SK-N-SH (cell line): ENCODE data around the gene PRKCH. TPM values are rescaled to one million over a fixed set of nuclear protein-coding genes. Genes with fewer than 3 reads are reported as not detected.

Source experiments
- CTCF ChIA-PET: fragments of 300-600, 350-600 bp; formaldehyde crosslinking; extraction: SDS; loops from one replicate; lab custom pipeline; 2021; lab: Yijun Ruan, JAX
- POLR2A ChIA-PET: fragments of 350-600 bp; sonication (Branson Sonifier 250); formaldehyde crosslinking; extraction: SDS; loops from one replicate; lab custom pipeline; 2020; ENCODE audit warnings: antibody characterized with exemption, inconsistent platforms; lab: Yijun Ruan, JAX
- DNase-seq: peaks from one replicate; pipeline ENCODE4 v3.0.0; 2012
- H2AFZ ChIP-seq: fragments of 200-600 bp; sonication (generic); 2 replicates; pipeline ENCODE4 v1.8.1; 2016; ENCODE audit warnings: antibody characterized with exemption, mild to moderate bottlenecking, low read depth
- H3F3A ChIP-seq: fragments of 200-600 bp; sonication (generic); replicated peaks from 2 replicates; pipeline ENCODE3; 2016; ENCODE audit warnings: antibody characterized with exemption, mild to moderate bottlenecking; ENCODE audit not compliant: insufficient read depth
- H3K27ac ChIP-seq, 2 experiments: fragments of 200-500 bp in 1 of 2; fragments of 200-600 bp in 1 of 2; sonication (Bioruptor generic) in 1 of 2; sonication (generic), shearing (Covaris generic) in 1 of 2; 2 replicates each; pipeline versions ENCODE4 v1.5.1 to v1.6.1; 2014 to 2016; ENCODE audit warnings: low read depth in 2 of 2, inconsistent platforms in 1 of 2, low read length in 1 of 2, mild to moderate bottlenecking in 1 of 2, mixed read lengths in 1 of 2
- H3K27me3 ChIP-seq: fragments of 200-600 bp; sonication (generic), shearing (Covaris generic); 2 replicates; pipeline ENCODE4 v1.6.1; 2016; ENCODE audit warnings: mixed run types; ENCODE audit not compliant: insufficient read depth
- H3K36me3 ChIP-seq, 2 experiments: fragments of 200-500 bp in 1 of 2; fragments of 200-600 bp in 1 of 2; sonication (Bioruptor generic) in 1 of 2; sonication (generic) in 1 of 2; replicated peaks in 1 of 2; 2 replicates each; pipeline versions ENCODE3 to v1.5.1; 2014 to 2016; ENCODE audit warnings: low read length in 1 of 2, mild to moderate bottlenecking in 1 of 2; ENCODE audit not compliant: insufficient read depth in 2 of 2, control insufficient read depth in 1 of 2
- H3K4me1 ChIP-seq, 2 experiments: fragments of 200-500 bp in 1 of 2; fragments of 200-600 bp in 1 of 2; sonication (Bioruptor generic) in 1 of 2; sonication (generic), shearing (Covaris generic) in 1 of 2; 2 replicates each; pipeline versions ENCODE4 v1.5.1 to v1.6.1; 2014 to 2016; ENCODE audit warnings: low read depth in 1 of 2, low read length in 1 of 2, mixed run types in 1 of 2; ENCODE audit not compliant: insufficient read depth in 2 of 2, control insufficient read depth in 1 of 2
- H3K4me2 ChIP-seq: fragments of 200-600 bp; sonication (generic), shearing (Covaris generic); 2 replicates; pipeline ENCODE4 v1.6.1; 2017; ENCODE audit warnings: mixed run types
- H3K4me3 ChIP-seq, 2 experiments: fragments of 200-500 bp in 1 of 2; fragments of 200-600 bp in 1 of 2; sonication (Bioruptor generic) in 1 of 2; sonication (generic), shearing (Covaris generic) in 1 of 2; 2 replicates each; pipeline versions ENCODE4 v1.5.1 to v1.8.1; 2014 to 2016; ENCODE audit warnings: low read depth in 2 of 2, inconsistent platforms in 1 of 2, low read length in 1 of 2, mild to moderate bottlenecking in 1 of 2, mixed read lengths in 1 of 2, moderate library complexity in 1 of 2
- H3K79me2 ChIP-seq: fragments of 200-600 bp; sonication (generic); 2 replicates; pipeline ENCODE4 v1.8.1; 2017; ENCODE audit warnings: mild to moderate bottlenecking; ENCODE audit not compliant: insufficient read depth
- H3K9ac ChIP-seq: fragments of 200-600 bp; sonication (generic); 2 replicates; pipeline ENCODE4 v1.6.1; 2017; ENCODE audit warnings: mixed run types
- H3K9me2 ChIP-seq: fragments of 200-600 bp; sonication (generic); 2 replicates; pipeline ENCODE4 v1.6.1; 2017; ENCODE audit warnings: mixed run types
- H3K9me3 ChIP-seq: fragments of 200-600 bp; sonication (generic); 2 replicates; pipeline ENCODE4 v1.6.1; 2017; ENCODE audit warnings: mixed run types, mild to moderate bottlenecking, moderate library complexity
- H4K20me1 ChIP-seq: fragments of 200-600 bp; sonication (generic); 2 replicates; pipeline ENCODE4 v1.6.1; 2017; ENCODE audit warnings: mild to moderate bottlenecking, mixed run types; ENCODE audit not compliant: insufficient read depth
- ELF1 ChIP-seq: IDR thresholded peaks from 2 replicates; pipeline ENCODE4 v1.4.0; 2012
- FOXM1 ChIP-seq: IDR thresholded peaks from 2 replicates; pipeline ENCODE4 v1.4.0; 2012; ENCODE audit warnings: low read depth, mild to moderate bottlenecking
- GABPA ChIP-seq: IDR thresholded peaks from 2 replicates; pipeline ENCODE4 v1.4.0; 2012; ENCODE audit warnings: low read depth, mild to moderate bottlenecking
- JUND ChIP-seq: IDR thresholded peaks from 2 replicates; pipeline ENCODE4 v1.4.0; 2012
- MEF2A ChIP-seq: IDR thresholded peaks from 2 replicates; pipeline ENCODE4 v1.4.0; 2012; ENCODE audit warnings: low read depth, borderline replicate concordance
- NFIC ChIP-seq: IDR thresholded peaks from 2 replicates; pipeline ENCODE4 v1.4.0; 2012; ENCODE audit warnings: borderline replicate concordance
- RCOR1 ChIP-seq: fragments of 150-350 bp; IDR thresholded peaks from 2 replicates; pipeline ENCODE4 v1.6.1; 2017; ENCODE audit warnings: antibody characterized with exemption, low read length
- RFX5 ChIP-seq: IDR thresholded peaks from 2 replicates; pipeline ENCODE4 v1.6.1; 2012; ENCODE audit warnings: mild to moderate bottlenecking, improper control_type of control experiment, low read length
- SIN3A ChIP-seq: IDR thresholded peaks from 2 replicates; pipeline ENCODE4 v1.6.1; 2012; ENCODE audit warnings: low read depth, mild to moderate bottlenecking, low read length, moderate library complexity, borderline replicate concordance
- SMC3 ChIP-seq: IDR thresholded peaks from 2 replicates; pipeline ENCODE4 v1.6.1; 2012; ENCODE audit warnings: low read depth, low read length, improper control_type of control experiment
- TAF1 ChIP-seq: IDR thresholded peaks from 2 replicates; pipeline ENCODE4 v1.6.1; 2012; ENCODE audit warnings: low read depth, mild to moderate bottlenecking, low read length, moderate library complexity, borderline replicate concordance
- TEAD4 ChIP-seq: IDR thresholded peaks from 2 replicates; pipeline ENCODE4 v1.4.0; 2012; ENCODE audit warnings: mild to moderate bottlenecking, borderline replicate concordance; ENCODE audit not compliant: insufficient read depth
- WGBS: methylation state at CpG from one replicate; pipeline ENCODE4 v1.1.6; 2017; ENCODE audit warnings: low lambda C conversion rate; 5-methylcytosine and 5-hydroxymethylcytosine counted together
- polyA plus RNA-seq, 3 experiments: library from polyadenylated mRNA; depleted of rRNA; stranded (reverse); fragments of >200 nt; gene quantifications; 2 replicates each; pipeline ENCODE4 v1.2.3, GENCODE V29; 2012
- TF ChIP-seq, protein P1 (sequence below): fragments of 150-350 bp; IDR thresholded peaks from 2 replicates; pipeline ENCODE4 v1.6.1; 2017; ENCODE audit warnings: antibody characterized with exemption, low read length, low read depth, borderline replicate concordance
- TF ChIP-seq, protein P2 (sequence below): fragments of 150-350 bp; IDR thresholded peaks from 2 replicates; pipeline ENCODE4 v1.6.1; 2016; ENCODE audit warnings: mild to moderate bottlenecking, low read depth, low read length
- TF ChIP-seq, protein P3 (sequence below): IDR thresholded peaks from 2 replicates; pipeline ENCODE4; 2012
- TF ChIP-seq, protein P4 (sequence below): IDR thresholded peaks from 2 replicates; pipeline ENCODE4 v1.4.0; 2012; ENCODE audit warnings: low read depth, borderline replicate concordance

Gene PRKCH
- polyA plus RNA-seq, 1 of the 3 experiments (the other 2 are of a cell fraction), result 4.2 TPM

DNA sequence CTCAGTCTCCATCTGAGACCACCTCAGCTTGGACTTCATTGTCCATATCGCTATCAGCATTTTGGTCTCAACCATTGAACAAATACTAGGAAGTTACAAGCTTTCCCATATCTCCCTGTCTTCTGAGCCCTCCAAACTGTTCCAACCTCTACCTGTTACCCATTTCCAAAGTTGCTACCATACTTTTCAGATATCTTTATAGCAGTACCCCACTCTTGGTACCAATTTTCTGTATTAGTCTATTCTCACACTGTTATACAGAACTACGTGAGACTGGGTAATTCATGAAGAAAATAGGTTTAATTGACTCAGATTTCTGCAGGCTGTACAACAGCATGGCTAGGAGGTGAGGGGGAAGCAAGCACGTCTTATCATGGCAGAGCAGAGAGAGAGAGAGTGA lies 53.8 kb downstream of the PRKCH start:
- Histone ChIP-seq H3F3A (no peaks in the 10 kb centered on the region), H3K9me2 (no peaks in the 10 kb centered on the region), H3K36me3 (no peaks in the 10 kb centered on the region), H2AFZ (no peak overlapping the region), H3K27ac (no peak overlapping the region), H3K4me1 (no peaks in the 10 kb centered on the region), H3K27me3 (no peaks in the 10 kb centered on the region), H4K20me1 (no peaks in the 10 kb centered on the region), H3K79me2 (no peaks in the 10 kb centered on the region), H3K4me3 (no peak overlapping the region), H3K9ac (no peak overlapping the region), H3K4me2 (no peak overlapping the region), H3K9me3 (0 out of 2 replicates have a peak, but pooled peaks cover 6% of the 10 kb centered on the region)
- CTCF ChIA-PET, result interaction anchor here (0.9 kb wide), 1 partner anchor 58 kb away, joined by 3 read pairs; no protein-coding TSS in a partner anchor
- no peak for DNase-seq
- WGBS, result 27% methylated on average over 3 of the region's 3 CpGs
- POLR2A ChIA-PET, result no interaction called here
- TF ChIP-seq SIN3A, result no peak
- TF ChIP-seq TAF1, result no peak
- TF ChIP-seq RCOR1, result no peak
- TF ChIP-seq GABPA, result no peak
- no peak for TF ChIP-seq NFIC
- TF ChIP-seq, protein P1, sequence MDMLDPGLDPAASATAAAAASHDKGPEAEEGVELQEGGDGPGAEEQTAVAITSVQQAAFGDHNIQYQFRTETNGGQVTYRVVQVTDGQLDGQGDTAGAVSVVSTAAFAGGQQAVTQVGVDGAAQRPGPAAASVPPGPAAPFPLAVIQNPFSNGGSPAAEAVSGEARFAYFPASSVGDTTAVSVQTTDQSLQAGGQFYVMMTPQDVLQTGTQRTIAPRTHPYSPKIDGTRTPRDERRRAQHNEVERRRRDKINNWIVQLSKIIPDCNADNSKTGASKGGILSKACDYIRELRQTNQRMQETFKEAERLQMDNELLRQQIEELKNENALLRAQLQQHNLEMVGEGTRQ, result no peak
- TF ChIP-seq RFX5, result no peak
- TF ChIP-seq, all 33 proteins: peak for 0

DNA sequence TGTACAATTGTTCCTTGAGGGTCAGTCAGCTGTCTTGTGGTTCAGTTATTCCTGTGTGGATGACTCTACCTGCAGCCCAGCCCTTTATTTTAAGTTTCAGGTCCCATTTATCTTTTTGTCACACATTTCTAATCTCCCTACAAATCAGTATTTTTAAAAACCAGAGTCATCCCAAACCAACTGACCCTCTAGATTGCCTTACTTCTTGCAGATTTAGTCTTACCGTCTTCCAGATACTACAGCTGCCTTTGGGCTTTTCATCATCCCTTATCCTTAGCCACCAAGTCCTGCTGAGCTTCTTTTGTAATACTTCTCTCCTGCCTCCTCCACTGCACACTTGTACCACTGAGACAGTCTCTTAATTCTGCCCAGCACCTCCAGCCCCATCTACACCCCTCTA lies 54.9 kb downstream of the PRKCH start:
- TF ChIP-seq, protein P2, sequence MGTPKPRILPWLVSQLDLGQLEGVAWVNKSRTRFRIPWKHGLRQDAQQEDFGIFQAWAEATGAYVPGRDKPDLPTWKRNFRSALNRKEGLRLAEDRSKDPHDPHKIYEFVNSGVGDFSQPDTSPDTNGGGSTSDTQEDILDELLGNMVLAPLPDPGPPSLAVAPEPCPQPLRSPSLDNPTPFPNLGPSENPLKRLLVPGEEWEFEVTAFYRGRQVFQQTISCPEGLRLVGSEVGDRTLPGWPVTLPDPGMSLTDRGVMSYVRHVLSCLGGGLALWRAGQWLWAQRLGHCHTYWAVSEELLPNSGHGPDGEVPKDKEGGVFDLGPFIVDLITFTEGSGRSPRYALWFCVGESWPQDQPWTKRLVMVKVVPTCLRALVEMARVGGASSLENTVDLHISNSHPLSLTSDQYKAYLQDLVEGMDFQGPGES, result no peak
- TF ChIP-seq, protein P3, sequence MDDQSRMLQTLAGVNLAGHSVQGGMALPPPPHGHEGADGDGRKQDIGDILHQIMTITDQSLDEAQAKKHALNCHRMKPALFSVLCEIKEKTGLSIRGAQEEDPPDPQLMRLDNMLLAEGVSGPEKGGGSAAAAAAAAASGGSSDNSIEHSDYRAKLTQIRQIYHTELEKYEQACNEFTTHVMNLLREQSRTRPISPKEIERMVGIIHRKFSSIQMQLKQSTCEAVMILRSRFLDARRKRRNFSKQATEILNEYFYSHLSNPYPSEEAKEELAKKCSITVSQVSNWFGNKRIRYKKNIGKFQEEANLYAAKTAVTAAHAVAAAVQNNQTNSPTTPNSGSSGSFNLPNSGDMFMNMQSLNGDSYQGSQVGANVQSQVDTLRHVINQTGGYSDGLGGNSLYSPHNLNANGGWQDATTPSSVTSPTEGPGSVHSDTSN, result no peak
- TF ChIP-seq MEF2A, result no peak
- TF ChIP-seq JUND, result no peak
- no peak for TF ChIP-seq TEAD4
- TF ChIP-seq, protein P4, sequence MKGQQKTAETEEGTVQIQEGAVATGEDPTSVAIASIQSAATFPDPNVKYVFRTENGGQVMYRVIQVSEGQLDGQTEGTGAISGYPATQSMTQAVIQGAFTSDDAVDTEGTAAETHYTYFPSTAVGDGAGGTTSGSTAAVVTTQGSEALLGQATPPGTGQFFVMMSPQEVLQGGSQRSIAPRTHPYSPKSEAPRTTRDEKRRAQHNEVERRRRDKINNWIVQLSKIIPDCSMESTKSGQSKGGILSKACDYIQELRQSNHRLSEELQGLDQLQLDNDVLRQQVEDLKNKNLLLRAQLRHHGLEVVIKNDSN, result no peak
- no peak for TF ChIP-seq SIN3A
- TF ChIP-seq ELF1, result no peak
- TF ChIP-seq, protein P1, result no peak
- no peak for TF ChIP-seq NFIC
- no peak for TF ChIP-seq FOXM1
- TF ChIP-seq SMC3, result no peak
- no peaks in the 10 kb centered on the region for H3K36me3 ChIP-seq
- H2AFZ ChIP-seq, result no peak overlapping the region
- POLR2A ChIA-PET, result no interaction called here
- no peaks in the 10 kb centered on the region for H4K20me1 ChIP-seq
- no peak overlapping the region for H3K4me2 ChIP-seq
- H3K9me3 ChIP-seq, result 0 out of 2 replicates have a peak, but pooled peaks cover 6% of the 10 kb centered on the region
- DNase-seq, result no peak
- CTCF ChIA-PET, result interaction anchor here (0.9 to 1.1 kb wide), 2 partner anchors 57 to 96 kb away, joined by 3 read pairs; no protein-coding TSS in a partner anchor
- no peak overlapping the region for H3K27ac ChIP-seq
- no peak overlapping the region for H3K9ac ChIP-seq
- no peaks in the 10 kb centered on the region for H3F3A ChIP-seq
- 9% methylated on average over 1 of the region's 1 CpG for whole genome bisulfite sequencing
- H3K4me3 ChIP-seq, result no peak overlapping the region
- no peaks in the 10 kb centered on the region for H3K27me3 ChIP-seq
- H3K4me1 ChIP-seq, result no peaks in the 10 kb centered on the region
- H3K79me2 ChIP-seq, result no peaks in the 10 kb centered on the region
- no peaks in the 10 kb centered on the region for H3K9me2 ChIP-seq
